Neuronal stem cell (in vitro differentiated cells): ENCODE data around the gene EMILIN1.

Experiments used
- DNase-seq: peaks from one replicate; pipeline ENCODE4 v3.0.0-alpha.2; 2013; ENCODE audit warnings: low spot score
- H2AFZ ChIP-seq: one replicate; pipeline ENCODE4 v1.6.1; 2013; ENCODE audit warnings: mild to moderate bottlenecking, low read length, inconsistent platforms
- H2AK5ac ChIP-seq: 2 replicates; pipeline ENCODE4 v1.6.1; 2013; ENCODE audit warnings: low read depth, mild to moderate bottlenecking, inconsistent platforms, low read length, moderate library complexity, mixed read lengths
- H2BK120ac ChIP-seq: 2 replicates; pipeline ENCODE4 v1.6.1; 2013; ENCODE audit warnings: low read depth, mild to moderate bottlenecking, inconsistent platforms, low read length, moderate library complexity, mixed read lengths
- H2BK12ac ChIP-seq: one replicate; pipeline ENCODE4 v1.6.1; 2013; ENCODE audit warnings: low read length, inconsistent platforms
- H2BK15ac ChIP-seq: 2 replicates; pipeline ENCODE4 v1.6.1; 2013; ENCODE audit warnings: mild to moderate bottlenecking, low read length, inconsistent platforms, mixed read lengths
- H2BK5ac ChIP-seq: one replicate; pipeline ENCODE4 v1.6.1; 2013; ENCODE audit warnings: inconsistent platforms, mild to moderate bottlenecking, low read length, moderate library complexity
- H3K14ac ChIP-seq: one replicate; pipeline ENCODE4 v1.6.1; 2013; ENCODE audit warnings: low read length, inconsistent platforms
- H3K18ac ChIP-seq: 2 replicates; pipeline ENCODE4 v1.6.1; 2013; ENCODE audit warnings: low read length, inconsistent platforms
- H3K23ac ChIP-seq: 2 replicates; pipeline ENCODE4 v1.6.1; 2013; ENCODE audit warnings: low read depth, mild to moderate bottlenecking, mixed read lengths, low read length, inconsistent platforms; ENCODE audit not compliant: poor library complexity
- H3K27ac ChIP-seq: replicated peaks from 3 replicates; pipeline ENCODE4 v1.5.1; 2013; ENCODE audit warnings: low read length, inconsistent platforms
- H3K27me3 ChIP-seq, 3 experiments: 2 replicates each; pipeline ENCODE4 v1.6.1; 2013; ENCODE audit warnings: low read length in 3 of 3, mild to moderate bottlenecking in 2 of 3, inconsistent platforms in 1 of 3, low read depth in 1 of 3, mixed read lengths in 1 of 3, moderate library complexity in 1 of 3; ENCODE audit not compliant: control insufficient read depth in 3 of 3, insufficient read depth in 3 of 3
- H3K36me3 ChIP-seq, 2 donors: replicated peaks in 1 of 2; 2 replicates each; pipeline ENCODE4 v1.6.1; 2013; ENCODE audit warnings: low read length in 2 of 2; ENCODE audit not compliant: control insufficient read depth in 2 of 2, insufficient read depth in 2 of 2
- H3K4ac ChIP-seq: 2 replicates; pipeline ENCODE4 v1.6.1; 2013; ENCODE audit warnings: inconsistent platforms, mild to moderate bottlenecking, low read length, moderate library complexity
- H3K4me1 ChIP-seq, 2 donors: 1 replicate in 1 of 2; 2 replicates in 1 of 2; pipeline ENCODE4 v1.6.1; 2013; ENCODE audit warnings: low read length in 2 of 2, low read depth in 1 of 2; ENCODE audit not compliant: control insufficient read depth in 2 of 2, insufficient read depth in 1 of 2
- H3K4me2 ChIP-seq: one replicate; pipeline ENCODE4 v1.6.1; 2013; ENCODE audit warnings: mild to moderate bottlenecking, low read length, inconsistent platforms; ENCODE audit not compliant: insufficient read depth, poor library complexity, severe bottlenecking
- H3K4me3 ChIP-seq, 2 donors: 2 replicates each; pipeline ENCODE4 v1.5.1; 2013; ENCODE audit warnings: low read length in 2 of 2, mild to moderate bottlenecking in 2 of 2, inconsistent platforms in 1 of 2, moderate library complexity in 1 of 2
- H3K79me1 ChIP-seq: one replicate; pipeline ENCODE4 v1.6.1; 2013; ENCODE audit warnings: low read depth, mild to moderate bottlenecking, inconsistent platforms, low read length, moderate library complexity
- H3K9ac ChIP-seq: one replicate; pipeline ENCODE4 v1.6.1; 2013; ENCODE audit warnings: mild to moderate bottlenecking, low read depth, low read length, inconsistent platforms; ENCODE audit not compliant: poor library complexity
- H3K9me3 ChIP-seq, 2 donors: replicated peaks in 1 of 2; 2 replicates each; pipeline versions ENCODE3 to v1.6.1; 2013; ENCODE audit warnings: low read length in 2 of 2, mild to moderate bottlenecking in 2 of 2, inconsistent platforms in 1 of 2, low read depth in 1 of 2, mixed read lengths in 1 of 2, moderate library complexity in 1 of 2; ENCODE audit not compliant: control insufficient read depth in 2 of 2, insufficient read depth in 1 of 2
- H4K8ac ChIP-seq: one replicate; pipeline ENCODE4 v1.6.1; 2013; ENCODE audit warnings: low read depth, mild to moderate bottlenecking, inconsistent platforms, low read length, moderate library complexity
- H4K91ac ChIP-seq: one replicate; pipeline ENCODE4 v1.6.1; 2013; ENCODE audit warnings: low read length, low read depth, mild to moderate bottlenecking, inconsistent platforms; ENCODE audit not compliant: poor library complexity
- WGBS, 2 donors: extraction: QIAGEN DNeasy Blood & Tissue Kit; methylation state at CpG; one replicate each; pipeline ENCODE4 v1.1.7; 2013; ENCODE audit warnings: missing lambda C conversion rate in 2 of 2, mixed read lengths in 1 of 2; ENCODE audit not compliant: insufficient read length in 2 of 2, insufficient replicate concordance in 1 of 2; ENCODE audit errors: extremely low coverage in 2 of 2; 5-methylcytosine and 5-hydroxymethylcytosine counted together

The EMILIN1 gene

DNA sequence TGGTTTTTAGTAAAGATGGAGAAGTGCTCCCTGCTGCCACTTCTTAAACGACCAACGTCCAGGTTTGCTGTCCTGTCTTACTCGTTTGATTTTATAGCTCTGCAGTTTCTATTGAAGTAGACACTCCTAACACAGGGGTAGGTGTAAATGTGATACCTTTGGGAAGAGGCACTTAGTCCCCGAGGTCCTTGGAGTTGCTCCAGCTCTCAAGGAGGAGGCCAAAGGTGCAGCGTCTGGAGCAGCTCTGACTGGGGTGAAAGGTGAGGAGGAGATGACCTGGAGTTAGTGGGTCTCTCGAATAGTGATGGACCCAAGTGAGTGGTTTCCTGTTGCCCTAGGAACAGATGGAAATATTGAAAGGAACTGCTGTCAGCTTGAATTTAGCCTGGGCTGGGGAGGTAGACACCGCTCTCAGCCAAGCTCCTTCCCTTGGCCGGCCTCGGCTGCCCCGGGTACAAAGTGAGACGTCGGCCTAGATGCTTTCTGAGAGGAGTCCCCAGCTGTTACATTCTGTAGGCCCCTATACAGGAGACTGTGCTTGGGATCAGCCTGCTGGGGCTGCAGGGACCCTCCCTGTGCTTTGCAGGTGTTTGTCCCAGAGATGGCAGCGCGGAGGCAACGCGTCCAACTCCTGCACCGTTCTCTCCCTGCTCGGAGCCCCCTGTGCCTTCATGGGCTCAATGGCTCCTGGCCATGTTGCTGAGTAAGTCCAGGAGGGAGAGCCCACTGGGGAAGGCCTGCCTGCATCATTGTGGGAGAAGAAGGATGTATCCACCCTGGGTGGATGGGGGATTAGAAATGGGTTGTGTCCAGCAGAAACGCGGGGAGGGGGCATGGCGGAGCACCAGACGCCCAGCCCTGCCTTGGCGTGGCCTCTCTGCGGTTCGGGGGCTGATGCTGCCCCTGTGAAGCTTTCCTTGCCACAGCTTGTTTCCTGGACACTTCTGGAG, 13.6 kb downstream of the EMILIN1 start:
- no peaks in the 10 kb centered on the region for H3K79me1 ChIP-seq
- peak overlapping the region; percentile 6 for H4K8ac ChIP-seq
- H3K4me2 ChIP-seq, result no peak overlapping the region
- no peak overlapping the region for H2BK5ac ChIP-seq
- H4K91ac ChIP-seq, result no peak overlapping the region
- H2AFZ ChIP-seq, result no peak overlapping the region
- H3K14ac ChIP-seq, result peak overlapping the region; percentile 58
- H3K4me3 ChIP-seq, result no peak overlapping the region
- no peak for DNase-seq
- H3K18ac ChIP-seq, result no peak overlapping the region
- no CpG with 5 or more reads among the region's 25 CpGs for WGBS, 2 donors
- H3K9ac ChIP-seq, result no peak overlapping the region
- no peak overlapping the region for H2BK15ac ChIP-seq
- peaks cover 0 to 6% (median 0%) of the 10 kb centered on the region in 3 experiments for H3K27me3 ChIP-seq
- no peak overlapping the region for H2BK120ac ChIP-seq
- no peaks in the 10 kb centered on the region for H3K36me3 ChIP-seq
- H3K27ac ChIP-seq, result no peak overlapping the region
- H3K9me3 ChIP-seq, result no peaks in the 10 kb centered on the region
- no peak overlapping the region for H2BK12ac ChIP-seq
- peak overlapping the region; percentile 81 for H2AK5ac ChIP-seq
- peaks cover 0 to 2% of the 10 kb centered on the region in 2 donors for H3K4me1 ChIP-seq
- no peak overlapping the region for H3K23ac ChIP-seq
- no peak overlapping the region for H3K4ac ChIP-seq

DNA sequence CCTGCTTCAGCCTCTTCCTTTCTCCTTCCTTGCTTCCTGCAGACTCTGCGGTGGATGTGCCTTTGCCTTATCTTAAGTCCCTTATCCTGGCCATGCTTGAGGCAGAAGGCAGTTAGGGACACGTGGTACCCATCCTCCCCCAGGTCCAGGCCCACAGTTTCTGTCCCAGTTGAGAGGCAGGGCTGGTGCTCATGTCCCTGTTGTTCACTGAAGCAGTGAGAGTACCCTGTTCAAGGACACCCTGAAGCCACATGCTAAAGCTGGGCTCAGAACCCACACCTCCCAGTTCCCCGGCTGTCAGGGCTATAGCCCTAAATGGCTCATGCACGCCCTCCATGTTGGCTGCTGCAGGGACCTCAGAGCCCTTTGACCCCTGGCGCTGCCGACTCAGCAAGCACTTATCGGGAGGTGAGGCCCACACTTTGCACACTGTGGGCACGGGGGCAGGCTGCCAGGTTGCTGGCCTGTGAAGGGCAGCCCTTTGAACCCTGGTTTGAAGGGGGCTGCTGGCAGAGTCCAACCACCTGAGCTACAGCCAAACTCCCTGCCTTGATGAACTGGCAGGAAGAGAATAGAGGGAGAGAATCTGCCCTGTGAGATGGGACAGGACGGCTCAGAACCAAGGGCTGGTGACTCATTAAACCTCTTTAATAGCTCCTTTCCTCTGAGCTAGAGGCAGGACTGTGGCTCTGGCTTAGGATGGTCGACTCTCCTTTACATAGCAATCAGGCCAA, 14.4 kb downstream of the EMILIN1 start:
- no peak for DNase-seq
- Histone ChIP-seq H3K9me3 (no peaks in the 10 kb centered on the region), H3K4me2 (no peak overlapping the region), H3K27ac (no peak overlapping the region), H3K4me3 (no peak overlapping the region), H4K8ac (no peak overlapping the region), H3K4me1 (no peaks in the 10 kb centered on the region), H3K9ac (no peak overlapping the region), H3K18ac (no peak overlapping the region), H2BK5ac (peak overlapping the region; percentile 18), H3K79me1 (no peaks in the 10 kb centered on the region), H2BK15ac (no peak overlapping the region), H3K4ac (no peak overlapping the region), H4K91ac (no peak overlapping the region), H2AFZ (no peak overlapping the region), H2BK12ac (no peak overlapping the region), H3K27me3 (peaks cover 0 to under 1% (median 0%) of the 10 kb centered on the region in 3 experiments), H3K36me3 (no peaks in the 10 kb centered on the region), H2AK5ac (no peak overlapping the region), H3K23ac (no peak overlapping the region), H3K14ac (no peak overlapping the region), H2BK120ac (no peak overlapping the region)
- WGBS, 2 donors, result no CpG with 5 or more reads among the region's 10 CpGs

- Histone ChIP-seq H3K79me1 (no peaks in the 10 kb centered on the region), H3K27ac (no peak overlapping the region), H2BK5ac (no peak overlapping the region), H3K23ac (no peak overlapping the region), H2BK12ac (no peak overlapping the region), H3K14ac (no peak overlapping the region), H3K18ac (no peak overlapping the region), H3K27me3 (no peaks in the 10 kb centered on the region), H4K91ac (no peak overlapping the region), H2BK15ac (no peak overlapping the region), H2AK5ac (peak overlapping the region; percentile 41), H3K4ac (no peak overlapping the region), H3K36me3 (no peaks in the 10 kb centered on the region), H3K9ac (no peak overlapping the region), H2AFZ (no peak overlapping the region), H3K4me2 (no peak overlapping the region), H3K9me3 (no peaks in the 10 kb centered on the region), H3K4me1 (no peaks in the 10 kb centered on the region), H4K8ac (no peak overlapping the region), H3K4me3 (no peak overlapping the region), H2BK120ac (no peak overlapping the region)
- DNase-seq, result no peak
- WGBS, 2 donors, result no CpG with 5 or more reads among the region's 6 CpGs
Measured at GRCh38 chr2:27093430-27094352, 15.3 kb downstream of the EMILIN1 start.
